Mesendoderm (in vitro differentiated cells): ENCODE measurements around the gene NCOA4.

Experiments used
- DNase-seq: peaks from one replicate; pipeline ENCODE4 v3.0.0; 2013
- H2AK5ac ChIP-seq: 2 replicates; pipeline ENCODE4 v1.6.1; 2013; ENCODE audit warnings: low read length, inconsistent platforms
- H2BK120ac ChIP-seq: 2 replicates; pipeline ENCODE4 v1.6.1; 2013; ENCODE audit warnings: low read depth, mild to moderate bottlenecking, low read length, moderate library complexity, mixed read lengths
- H2BK15ac ChIP-seq: replicated peaks from 2 replicates; pipeline ENCODE4 v1.6.1; 2013; ENCODE audit warnings: low read depth, mild to moderate bottlenecking, moderate library complexity
- H2BK5ac ChIP-seq: 2 replicates; pipeline ENCODE4 v1.6.1; 2013; ENCODE audit warnings: low read length, inconsistent platforms
- H3K18ac ChIP-seq: 2 replicates; pipeline ENCODE4 v1.6.1; 2013; ENCODE audit warnings: mild to moderate bottlenecking, low read length, mixed read lengths
- H3K23ac ChIP-seq: one replicate; pipeline ENCODE4 v1.6.1; 2013; ENCODE audit warnings: low read length
- H3K27ac ChIP-seq: 2 replicates; pipeline ENCODE4 v1.5.1; 2013; ENCODE audit warnings: low read depth, mild to moderate bottlenecking, inconsistent platforms, low read length, moderate library complexity
- H3K27me3 ChIP-seq: 2 replicates; pipeline ENCODE4 v1.6.1; 2013; ENCODE audit warnings: low read length, control low read depth, mild to moderate bottlenecking, inconsistent platforms; ENCODE audit not compliant: insufficient read depth, poor library complexity
- H3K36me3 ChIP-seq: 2 replicates; pipeline ENCODE4 v1.6.1; 2013; ENCODE audit warnings: low read length, inconsistent platforms; ENCODE audit not compliant: control insufficient read depth, insufficient read depth
- H3K4ac ChIP-seq: one replicate; pipeline ENCODE4 v1.6.1; 2013; ENCODE audit warnings: low read depth, mild to moderate bottlenecking, low read length, moderate library complexity
- H3K4me1 ChIP-seq: 2 replicates; pipeline ENCODE4 v1.6.1; 2013; ENCODE audit warnings: low read depth, low read length, inconsistent platforms; ENCODE audit not compliant: control insufficient read depth
- H3K4me2 ChIP-seq: 2 replicates; pipeline ENCODE4 v1.6.1; 2013; ENCODE audit warnings: low read length
- H3K4me3 ChIP-seq: 2 replicates; pipeline ENCODE4 v1.5.1; 2013; ENCODE audit warnings: mild to moderate bottlenecking, low read length
- H3K56ac ChIP-seq: one replicate; pipeline ENCODE4 v1.6.1; 2013; ENCODE audit warnings: low read length
- H3K79me1 ChIP-seq: 2 replicates; pipeline ENCODE4 v1.6.1; 2013; ENCODE audit warnings: low read length, inconsistent platforms
- H3K79me2 ChIP-seq: 2 replicates; pipeline ENCODE4 v1.6.1; 2013; ENCODE audit warnings: mild to moderate bottlenecking, low read length; ENCODE audit not compliant: control insufficient read depth, insufficient read depth
- H3K9ac ChIP-seq: 2 replicates; pipeline ENCODE4 v1.6.1; 2013; ENCODE audit warnings: low read length, inconsistent platforms
- H4K5ac ChIP-seq: one replicate; pipeline ENCODE4 v1.6.1; 2013; ENCODE audit warnings: low read length
- H4K8ac ChIP-seq: one replicate; pipeline ENCODE4 v1.6.1; 2013; ENCODE audit warnings: low read depth, mild to moderate bottlenecking, control low read depth, low read length, moderate library complexity
- WGBS: extraction: QIAGEN DNeasy Blood & Tissue Kit; methylation state at CpG from one replicate; pipeline ENCODE4 v1.1.7; 2013; ENCODE audit warnings: low lambda C conversion rate, missing lambda C conversion rate; ENCODE audit not compliant: insufficient coverage; ENCODE audit errors: extremely low coverage; 5-methylcytosine and 5-hydroxymethylcytosine counted together

The NCOA4 gene

DNA sequence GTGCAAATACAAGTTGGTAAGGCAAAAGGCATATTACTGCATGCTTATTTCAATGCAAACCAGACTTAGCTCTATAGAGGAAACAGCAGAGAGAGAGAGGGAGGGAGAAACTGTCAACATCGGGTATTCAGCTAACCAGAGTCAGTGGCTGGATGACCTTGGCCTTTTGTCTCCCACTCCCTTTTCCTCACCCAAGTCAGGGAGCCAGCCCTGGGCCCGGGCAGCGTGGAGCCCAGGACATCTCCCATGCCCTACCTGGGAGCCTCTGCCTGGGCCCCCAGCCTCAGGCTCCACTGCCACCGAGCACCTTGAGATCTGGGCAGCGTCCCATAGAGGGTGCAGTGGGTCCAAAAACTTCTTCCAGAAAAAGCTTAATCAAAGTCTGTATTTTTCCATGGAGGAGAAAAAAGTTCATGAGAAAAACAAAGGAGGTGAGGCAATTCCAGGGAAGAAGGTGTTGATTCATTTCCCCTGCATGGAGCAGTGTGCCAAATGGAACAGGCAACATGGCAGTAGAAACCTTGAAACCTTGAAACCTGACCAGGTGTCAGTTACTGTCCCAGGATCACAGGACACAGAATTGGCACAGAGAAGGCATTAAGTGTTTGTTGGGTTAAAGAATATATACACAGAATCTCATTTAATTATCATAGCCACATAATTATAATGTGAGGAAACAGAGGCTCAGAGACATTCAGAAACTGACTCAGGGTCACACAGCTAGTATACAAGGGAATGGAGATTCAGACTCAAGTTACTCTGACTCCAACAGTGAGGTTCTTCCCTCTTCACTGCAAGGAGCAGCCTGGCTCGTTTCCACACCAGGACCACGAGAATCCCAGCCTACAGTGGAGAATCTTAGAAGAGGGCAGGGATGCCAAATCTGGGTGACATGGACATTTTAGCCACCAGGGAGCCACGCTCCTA is 5.8 kb upstream of the NCOA4 start:
- Histone ChIP-seq H2AK5ac (peak overlapping the region; percentile 71), H3K79me1 (no peaks in the 10 kb centered on the region), H3K9ac (no peak overlapping the region), H3K23ac (no peak overlapping the region), H3K27me3 (no peaks in the 10 kb centered on the region), H2BK5ac (peak overlapping the region; percentile 17), H2BK120ac (peak overlapping the region; percentile 65), H4K5ac (no peak overlapping the region), H3K4me2 (no peak overlapping the region), H3K27ac (no peak overlapping the region), H3K4ac (no peak overlapping the region), H3K4me3 (no peak overlapping the region), H3K4me1 (peaks cover 6% of the 10 kb centered on the region), H3K56ac (peak overlapping the region; percentile 75), H4K8ac (no peak overlapping the region), H3K36me3 (no peaks in the 10 kb centered on the region), H3K18ac (no peak overlapping the region), H2BK15ac (no peak overlapping the region), H3K79me2 (no peaks in the 10 kb centered on the region)
- WGBS, result no CpG with 5 or more reads among the region's 8 CpGs
- DNase-seq, result peak; percentile 62

DNA sequence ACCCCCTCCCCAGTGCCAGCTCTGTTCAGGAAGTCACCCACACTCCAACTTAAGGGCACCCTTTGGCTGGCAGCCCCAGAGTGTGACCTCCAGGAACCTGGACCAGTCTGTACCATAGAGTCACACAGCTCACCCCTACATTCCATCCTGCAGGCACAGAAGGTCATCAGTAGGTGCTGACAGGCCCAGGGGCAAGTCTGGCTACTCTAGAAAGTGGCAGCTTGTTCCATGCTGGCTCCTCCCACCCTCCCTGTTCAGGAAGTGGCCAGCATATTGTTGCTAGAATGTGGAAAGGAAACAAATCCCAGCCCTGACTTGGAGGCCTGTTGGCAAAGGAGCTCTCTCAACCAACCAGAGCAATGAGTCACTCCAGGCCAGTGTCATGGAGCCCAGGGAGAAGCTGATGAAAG is 3.2 kb upstream of the NCOA4 start:
- peak; percentile 48 for DNase-seq
- Histone ChIP-seq H3K79me2 (peaks cover 12% of the 10 kb centered on the region), H4K5ac (no peak overlapping the region), H4K8ac (no peak overlapping the region), H2BK120ac (no peak overlapping the region), H3K56ac (no peak overlapping the region), H3K27ac (no peak overlapping the region), H3K4me2 (no peak overlapping the region), H3K9ac (no peak overlapping the region), H2BK5ac (no peak overlapping the region), H3K23ac (no peak overlapping the region), H3K4me3 (no peak overlapping the region), H2BK15ac (no peak overlapping the region), H3K36me3 (no peaks in the 10 kb centered on the region), H3K4me1 (peaks cover 11% of the 10 kb centered on the region), H3K27me3 (no peaks in the 10 kb centered on the region), H2AK5ac (no peak overlapping the region), H3K79me1 (peaks cover 5% of the 10 kb centered on the region), H3K4ac (peak overlapping the region; percentile 67), H3K18ac (no peak overlapping the region)

DNA sequence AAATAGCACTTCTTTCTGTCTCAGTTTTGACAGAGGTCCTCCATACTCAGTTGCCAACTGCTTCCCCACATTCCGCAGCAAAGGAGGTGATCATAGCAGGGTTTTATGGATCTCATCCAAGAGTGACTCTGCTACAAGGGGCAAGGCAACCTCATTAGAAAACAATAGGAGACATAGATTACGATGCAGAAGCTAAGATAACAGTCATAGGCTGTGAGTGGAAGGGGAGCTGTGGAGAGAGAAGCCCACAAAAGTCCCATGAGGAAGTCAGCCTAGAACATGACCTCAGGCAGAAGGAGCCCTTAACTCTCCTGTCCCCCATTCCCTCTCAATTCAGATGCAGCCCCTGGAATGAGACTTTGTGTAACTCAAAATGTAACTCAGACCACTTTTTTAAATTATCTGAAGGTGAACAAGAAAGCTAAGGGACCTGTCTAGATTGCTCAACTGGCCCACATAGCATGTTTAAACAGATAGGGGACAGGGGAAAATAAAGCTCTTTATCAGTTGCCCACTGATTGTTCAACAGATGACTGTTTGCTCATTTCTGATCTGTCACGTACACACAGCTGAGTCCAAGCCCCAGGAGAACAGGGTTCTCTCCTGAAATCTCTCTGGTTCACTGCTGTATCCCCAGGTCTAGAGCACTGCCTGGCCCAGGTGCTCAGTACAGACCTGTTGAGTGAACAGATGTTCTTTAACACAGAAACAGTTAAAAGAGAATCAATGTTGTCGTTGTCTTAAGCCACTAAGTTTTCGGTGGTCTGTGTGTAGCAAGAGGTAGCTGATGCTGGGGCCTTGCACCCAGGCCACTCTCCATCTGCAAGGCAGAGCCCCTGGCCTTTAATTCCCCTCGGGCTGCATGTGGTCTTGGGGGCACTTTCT is 1.5 kb upstream of the NCOA4 start:
- Histone ChIP-seq H3K23ac (no peak overlapping the region), H3K79me1 (peaks cover 10% of the 10 kb centered on the region), H3K4me1 (peaks cover 11% of the 10 kb centered on the region), H2AK5ac (no peak overlapping the region), H3K9ac (peak overlapping the region; percentile 23), H3K4me3 (no peak overlapping the region), H3K4me2 (no peak overlapping the region), H3K56ac (peak overlapping the region; percentile 65), H4K5ac (peak overlapping the region; percentile 12), H3K79me2 (peaks cover 22% of the 10 kb centered on the region), H3K18ac (peak overlapping the region; percentile 13), H2BK5ac (peak overlapping the region; percentile 44), H2BK120ac (peak overlapping the region; percentile 33), H3K4ac (peak overlapping the region; percentile 22), H3K36me3 (no peaks in the 10 kb centered on the region), H3K27me3 (no peaks in the 10 kb centered on the region), H4K8ac (no peak overlapping the region), H2BK15ac (no peak overlapping the region), H3K27ac (no peak overlapping the region)
- no CpG with 5 or more reads among the region's 6 CpGs for WGBS
- peak; percentile 54 for DNase-seq

- H3K9ac ChIP-seq, result peak overlapping the region; percentile 89
- H3K79me1 ChIP-seq, result peaks cover 17% of the 10 kb centered on the region
- peak overlapping the region; percentile 53 for H3K4me2 ChIP-seq
- no peak overlapping the region for H4K8ac ChIP-seq
- peaks cover 11% of the 10 kb centered on the region for H3K4me1 ChIP-seq
- H2AK5ac ChIP-seq, result no peak overlapping the region
- H3K27me3 ChIP-seq, result no peaks in the 10 kb centered on the region
- WGBS, result no CpG with 5 or more reads among the region's 6 CpGs
- no peak overlapping the region for H3K18ac ChIP-seq
- H2BK120ac ChIP-seq, result no peak overlapping the region
- H2BK5ac ChIP-seq, result no peak overlapping the region
- no peak overlapping the region for H2BK15ac ChIP-seq
- no peak for DNase-seq
- peak overlapping the region; percentile 91 for H3K56ac ChIP-seq
- no peak overlapping the region for H3K23ac ChIP-seq
- H3K27ac ChIP-seq, result peak overlapping the region; percentile 57
- no peaks in the 10 kb centered on the region for H3K36me3 ChIP-seq
- no peak overlapping the region for H3K4ac ChIP-seq
- no peak overlapping the region for H4K5ac ChIP-seq
- H3K4me3 ChIP-seq, result peak overlapping the region; percentile 76
- peaks cover 39% of the 10 kb centered on the region for H3K79me2 ChIP-seq
Measured at GRCh38 chr10:46029461-46030030, 877 bp downstream of the NCOA4 start.

- DNase-seq, result peak; percentile 73
- no CpG with 5 or more reads among the region's 6 CpGs for WGBS
- Histone ChIP-seq H2AK5ac (no peak overlapping the region), H3K4me2 (peak overlapping the region; percentile 53), H2BK120ac (no peak overlapping the region), H3K18ac (no peak overlapping the region), H4K5ac (no peak overlapping the region), H4K8ac (no peak overlapping the region), H2BK15ac (no peak overlapping the region), H3K27ac (no peak overlapping the region), H3K23ac (no peak overlapping the region), H3K36me3 (no peaks in the 10 kb centered on the region), H3K56ac (peak overlapping the region; percentile 91), H3K79me2 (peaks cover 41% of the 10 kb centered on the region), H3K27me3 (no peaks in the 10 kb centered on the region), H3K4me3 (no peak overlapping the region), H3K4me1 (peaks cover 11% of the 10 kb centered on the region), H3K79me1 (peaks cover 17% of the 10 kb centered on the region), H3K4ac (no peak overlapping the region), H2BK5ac (no peak overlapping the region), H3K9ac (peak overlapping the region; percentile 89)
Measured at GRCh38 chr10:46028584-46029460, 1.6 kb downstream of the NCOA4 start.
